Transverse colon (tissue), 3 donors: Measurements from ENCODE around the gene CCHCR1.

ENCODE experiments used
- CTCF ChIP-seq, 5 experiments: fragments of 200-600 bp in 3 of 5; fragments of 450-650 bp in 2 of 5; sonication (generic) in 3 of 5; IDR thresholded peaks; 1 replicate in 2 of 5; 2 replicates in 3 of 5; pipeline ENCODE4 v1.5.1; 2016 to 2017; ENCODE audit warnings: antibody characterized with exemption in 5 of 5, inconsistent platforms in 3 of 5, mild to moderate bottlenecking in 2 of 5, moderate library complexity in 1 of 5
- EP300 ChIP-seq: sonication (generic); formaldehyde crosslinking; IDR thresholded peaks from one replicate; pipeline ENCODE4 v1.6.1; 2017; ENCODE audit warnings: antibody characterized with exemption, low read depth
- POLR2A ChIP-seq: fragments of 450-650 bp; IDR thresholded peaks from one replicate; pipeline ENCODE4 v1.6.1; 2016; ENCODE audit warnings: antibody characterized with exemption, mild to moderate bottlenecking, moderate library complexity

GRCh38 chr6:31172973-31173384, 15.4 kb upstream of the CCHCR1 start:
- TF ChIP-seq CTCF (IDR thresholded peaks at IDR 0.05) (no peak), POLR2A (no peak), EP300 (no peak)
